Measurements from ENCODE around the gene CDCP2.

Gene CDCP2

GRCh38 chr1:54121482-54122134, 31.2 kb downstream of the CDCP2 start:
- TF ChIP-seq CTCF (IDR thresholded peaks at IDR 0.05; ENCODE audit: extremely low read depth, missing control alignments): peak; percentile 30
- peak; percentile 77 for DNase-seq (ENCODE audit: low spot score)

- no peak for DNase-seq (ENCODE audit: low spot score)
- TF ChIP-seq CTCF (IDR thresholded peaks at IDR 0.05; ENCODE audit: extremely low read depth, missing control alignments): no peak
Measured at GRCh38 chr1:54120698-54121481, 31.9 kb downstream of the CDCP2 start.

GRCh38 chr1:54120018-54120697, 32.6 kb downstream of the CDCP2 start:
- no peak for TF ChIP-seq CTCF (IDR thresholded peaks at IDR 0.05; ENCODE audit: extremely low read depth, missing control alignments)

GRCh38 chr1:54118704-54119103, 34.1 kb downstream of the CDCP2 start:
- no peak for DNase-seq (ENCODE audit: low spot score)

More at GRCh38 chr1:54120018-54120697, 32.6 kb downstream of the CDCP2 start:
- no peak for DNase-seq (ENCODE audit: low spot score)

GRCh38 chr1:54117815-54118563, 34.8 kb downstream of the CDCP2 start:
- DNase-seq (ENCODE audit: low spot score): no peak

More at GRCh38 chr1:54118704-54119103, 34.1 kb downstream of the CDCP2 start:
- TF ChIP-seq CTCF (IDR thresholded peaks at IDR 0.05; ENCODE audit: extremely low read depth, missing control alignments): no peak

GRCh38 chr1:54115520-54115919, 37.3 kb downstream of the CDCP2 start:
- no peak for TF ChIP-seq CTCF (IDR thresholded peaks at IDR 0.05; ENCODE audit: extremely low read depth, missing control alignments)
- no peak for DNase-seq (ENCODE audit: low spot score)

More at GRCh38 chr1:54117815-54118563, 34.8 kb downstream of the CDCP2 start:
- TF ChIP-seq CTCF (IDR thresholded peaks at IDR 0.05; ENCODE audit: extremely low read depth, missing control alignments): no peak
